CD1c-positive myeloid dendritic cell (primary cell): ENCODE results near the gene TMEM132C.

Experiments used
- DNase-seq: peaks from one replicate; pipeline ENCODE4 v3.0.0-alpha.2; 2016; ENCODE audit errors: extremely low spot score

The TMEM132C gene

GRCh38 chr12:128660532-128661225 lies 393.7 kb downstream of the TMEM132C start:
- no peak for DNase-seq

- DNase-seq, result no peak
These were observed 394.2 kb downstream of the TMEM132C start for GRCh38 chr12:128661226-128661569.

GRCh38 chr12:128662101-128662500 lies 395.1 kb downstream of the TMEM132C start:
- no peak for DNase-seq

GRCh38 chr12:128664501-128664900 lies 397.5 kb downstream of the TMEM132C start:
- DNase-seq, result no peak

- no peak for DNase-seq
These were observed 400.2 kb downstream of the TMEM132C start for GRCh38 chr12:128667193-128667592.

- no peak for DNase-seq
These were observed 404.6 kb downstream of the TMEM132C start for GRCh38 chr12:128671528-128672042.

- no peak for DNase-seq
These were observed 405.5 kb downstream of the TMEM132C start for GRCh38 chr12:128672428-128672827.

- no peak for DNase-seq
These were observed 405.9 kb downstream of the TMEM132C start for GRCh38 chr12:128672893-128673292.

- no peak for DNase-seq
These were observed 408.6 kb downstream of the TMEM132C start for GRCh38 chr12:128675576-128675975.

GRCh38 chr12:128680555-128680954 lies 413.6 kb downstream of the TMEM132C start:
- no peak for DNase-seq

- no peak for DNase-seq
These were observed 415.7 kb downstream of the TMEM132C start for GRCh38 chr12:128682548-128683275.

- no peak for DNase-seq
These were observed 417.4 kb downstream of the TMEM132C start for GRCh38 chr12:128684352-128684751.

- DNase-seq, result no peak
These were observed 419.0 kb downstream of the TMEM132C start for GRCh38 chr12:128685903-128686475.

GRCh38 chr12:128687851-128688250 lies 420.9 kb downstream of the TMEM132C start:
- DNase-seq, result no peak

- no peak for DNase-seq
These were observed 423.7 kb downstream of the TMEM132C start for GRCh38 chr12:128690641-128691040.

- DNase-seq, result no peak
These were observed 426.1 kb downstream of the TMEM132C start for GRCh38 chr12:128693115-128693514.

GRCh38 chr12:128693771-128694170 lies 426.8 kb downstream of the TMEM132C start:
- no peak for DNase-seq

- DNase-seq, result no peak
These were observed 427.5 kb downstream of the TMEM132C start for GRCh38 chr12:128694445-128694844.

GRCh38 chr12:128695697-128696096 lies 428.7 kb downstream of the TMEM132C start:
- DNase-seq, result no peak

GRCh38 chr12:128698301-128698972 lies 431.5 kb downstream of the TMEM132C start:
- no peak for DNase-seq

- no peak for DNase-seq
These were observed 432.1 kb downstream of the TMEM132C start for GRCh38 chr12:128699106-128699505.

- DNase-seq, result no peak
These were observed 435.4 kb downstream of the TMEM132C start for GRCh38 chr12:128702371-128702770.
